Natural killer cell (primary cell): ENCODE results near the gene ASPSCR1. TPM values are rescaled to one million over a fixed set of nuclear protein-coding genes. Genes with fewer than 3 reads are reported as not detected.

Source experiments
- ATAC-seq, 3 donors: fragments of 150-1000 bp in 2 of 3; fragments of 200-7000 bp in 1 of 3; cut with Tn5 transposase; 1 replicate in 1 of 3; 2 replicates in 2 of 3; pipeline ENCODE4 v1.10.0; 2021; ENCODE audit warnings: mild to moderate bottlenecking in 2 of 3, moderate library complexity in 2 of 3
- DNase-seq, 2 donors: peaks; one replicate each; pipeline versions ENCODE4 v3.0.0 to v3.0.0-alpha.2; 2013 to 2021; ENCODE audit warnings: mixed read lengths in 1 of 2
- H3K27ac ChIP-seq: one replicate; pipeline ENCODE4 v1.5.1; 2013; ENCODE audit warnings: mild to moderate bottlenecking, low read length
- H3K27me3 ChIP-seq: one replicate; pipeline ENCODE4 v1.6.1; 2013; ENCODE audit warnings: low read length; ENCODE audit not compliant: control insufficient read depth, insufficient read depth
- H3K36me3 ChIP-seq: one replicate; pipeline ENCODE4 v1.6.1; 2013; ENCODE audit warnings: low read length; ENCODE audit not compliant: control insufficient read depth, insufficient read depth
- H3K4me1 ChIP-seq: one replicate; pipeline ENCODE4 v1.6.1; 2013; ENCODE audit warnings: low read length; ENCODE audit not compliant: control insufficient read depth, insufficient read depth
- H3K4me3 ChIP-seq: one replicate; pipeline ENCODE4 v1.5.1; 2013; ENCODE audit warnings: low read length
- H3K9me3 ChIP-seq: one replicate; pipeline ENCODE4 v1.6.1; 2013; ENCODE audit warnings: low read length; ENCODE audit not compliant: control insufficient read depth, insufficient read depth
- H3K27ac Mint-ChIP-seq, 2 donors: one replicate each; pipeline ENCODE4 v1.8.0; 2022; ENCODE audit warnings: mild to moderate bottlenecking in 2 of 2, mixed read lengths in 2 of 2, moderate library complexity in 1 of 2
- H3K27me3 Mint-ChIP-seq, 2 donors: one replicate each; pipeline ENCODE4 v1.8.0; 2022; ENCODE audit warnings: low read depth in 2 of 2, mixed read lengths in 2 of 2
- H3K36me3 Mint-ChIP-seq: one replicate; pipeline ENCODE4 v1.8.0; 2022; ENCODE audit warnings: mixed read lengths
- H3K4me1 Mint-ChIP-seq, 2 donors: one replicate each; pipeline ENCODE4 v1.8.0; 2022; ENCODE audit warnings: mixed read lengths in 2 of 2
- H3K4me3 Mint-ChIP-seq: one replicate; pipeline ENCODE4 v1.8.0; 2022; ENCODE audit warnings: mild to moderate bottlenecking, moderate library complexity, mixed read lengths
- H3K9me3 Mint-ChIP-seq, 2 donors: one replicate each; pipeline ENCODE4 v1.8.0; 2022; ENCODE audit warnings: mixed read lengths in 2 of 2
- WGBS: methylation state at CpG from one replicate; pipeline ENCODE4 v1.1.7; 2013; ENCODE audit warnings: missing lambda C conversion rate; ENCODE audit not compliant: insufficient coverage; 5-methylcytosine and 5-hydroxymethylcytosine counted together
- intact Hi-C: fragments of 100-400 bp; cut with micrococcal nuclease; formaldehyde crosslinking; loops from one replicate; pipeline ENCODE4 v1.14.2; 2022
- total RNA-seq, 4 donors: library from RNA; stranded (reverse); fragments of 120-200 nt in 1 of 4; gene quantifications; one replicate each; pipeline versions ENCODE4 v1.2.3 to v1.2.4, GENCODE V29; 2013 to 2022
- TF ChIP-seq, protein P1 (sequence below): fragments of 200-600 bp; IDR thresholded peaks from one replicate; pipeline ENCODE4 v1.8.0; 2022; ENCODE audit warnings: antibody characterized with exemption

ASPSCR1 gene
- total RNA-seq, 3 donors from 2014 or later (not counting 1 experiment from before 2014, with no cell fraction given) = 29.7 to 43.5 (median 40.8) TPM

DNA sequence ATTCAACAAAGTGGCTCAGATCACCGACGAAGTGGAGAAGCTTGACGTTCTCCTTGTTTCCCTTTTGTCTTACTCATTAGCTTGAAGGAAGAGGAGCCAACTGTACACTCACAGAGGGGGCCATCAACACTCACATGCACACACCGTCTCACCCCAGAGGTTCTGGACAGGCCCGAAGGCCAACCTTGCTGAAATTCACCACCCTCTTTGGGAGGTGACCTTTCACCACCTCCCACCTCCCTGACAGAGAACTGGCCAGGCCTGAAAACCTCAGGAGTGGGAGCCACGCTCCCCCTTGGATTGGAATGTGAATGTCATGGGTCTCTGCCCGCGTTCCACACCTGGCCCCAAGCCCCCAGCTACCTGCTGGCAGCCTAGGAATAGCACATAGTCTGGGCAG, 58.1 kb downstream of the ASPSCR1 start:
- TF ChIP-seq, protein P1, sequence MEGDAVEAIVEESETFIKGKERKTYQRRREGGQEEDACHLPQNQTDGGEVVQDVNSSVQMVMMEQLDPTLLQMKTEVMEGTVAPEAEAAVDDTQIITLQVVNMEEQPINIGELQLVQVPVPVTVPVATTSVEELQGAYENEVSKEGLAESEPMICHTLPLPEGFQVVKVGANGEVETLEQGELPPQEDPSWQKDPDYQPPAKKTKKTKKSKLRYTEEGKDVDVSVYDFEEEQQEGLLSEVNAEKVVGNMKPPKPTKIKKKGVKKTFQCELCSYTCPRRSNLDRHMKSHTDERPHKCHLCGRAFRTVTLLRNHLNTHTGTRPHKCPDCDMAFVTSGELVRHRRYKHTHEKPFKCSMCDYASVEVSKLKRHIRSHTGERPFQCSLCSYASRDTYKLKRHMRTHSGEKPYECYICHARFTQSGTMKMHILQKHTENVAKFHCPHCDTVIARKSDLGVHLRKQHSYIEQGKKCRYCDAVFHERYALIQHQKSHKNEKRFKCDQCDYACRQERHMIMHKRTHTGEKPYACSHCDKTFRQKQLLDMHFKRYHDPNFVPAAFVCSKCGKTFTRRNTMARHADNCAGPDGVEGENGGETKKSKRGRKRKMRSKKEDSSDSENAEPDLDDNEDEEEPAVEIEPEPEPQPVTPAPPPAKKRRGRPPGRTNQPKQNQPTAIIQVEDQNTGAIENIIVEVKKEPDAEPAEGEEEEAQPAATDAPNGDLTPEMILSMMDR = no peak
- no peak for DNase-seq
- Histone ChIP-seq H3K27ac (no peak overlapping the region), H3K4me1 (peaks cover 32% of the 10 kb centered on the region), H3K9me3 (no peaks in the 10 kb centered on the region), H3K36me3 (no peaks in the 10 kb centered on the region), H3K4me3 (no peak overlapping the region), H3K27me3 (peaks cover 2% of the 10 kb centered on the region)
- Mint-ChIP-seq H3K27me3 (peaks cover 0 to 1% of the 10 kb centered on the region in 2 donors), H3K9me3 (no peaks in the 10 kb centered on the region), H3K4me3 (peak overlapping the region; percentile 57), H3K4me1 (peaks cover 7 to 24% of the 10 kb centered on the region in 2 donors), H3K36me3 (no peaks in the 10 kb centered on the region), H3K27ac (no peak overlapping the region)
- ATAC-seq = no peak
- intact Hi-C loops = loop anchor here (5.0 kb wide), 1 partner anchor 73 kb away; the partner anchor contains the start of gene NOTUM
- 98% methylated on average over 8 of the region's 8 CpGs for WGBS

DNA sequence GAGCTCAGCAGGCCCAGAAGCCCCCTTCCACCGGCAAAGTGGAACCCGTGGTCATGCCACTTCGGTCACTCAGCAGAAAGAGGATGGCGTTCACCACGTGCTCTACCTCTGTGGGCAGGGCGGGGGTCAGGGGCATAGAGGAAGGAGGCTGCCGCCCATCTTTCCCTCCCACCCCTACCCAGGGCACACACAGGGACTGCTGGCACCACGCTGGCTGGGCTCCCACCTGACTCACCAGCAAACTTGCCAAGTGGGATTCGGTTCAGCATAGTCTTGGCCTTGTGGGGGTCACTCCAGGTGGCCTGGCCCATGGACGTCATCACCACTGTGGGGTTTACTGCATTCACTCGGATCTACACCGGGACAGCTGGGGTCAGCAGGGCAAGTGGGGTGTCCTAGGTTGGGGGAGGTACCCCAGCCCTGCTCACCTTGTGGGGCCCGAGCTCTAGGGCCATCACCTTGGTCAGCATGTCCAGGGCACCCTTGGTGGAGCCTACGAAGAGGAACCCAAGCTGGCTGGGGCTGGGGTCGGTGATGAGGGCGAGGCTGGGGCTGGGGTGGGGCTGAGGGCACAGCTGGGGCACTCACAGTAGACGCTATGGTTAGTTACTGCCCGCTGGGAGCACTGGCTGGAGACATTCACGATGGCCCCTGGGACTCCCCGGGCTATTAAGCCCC, 58.7 kb downstream of the ASPSCR1 start:
- ATAC-seq = no peak
- H3K27ac Mint-ChIP-seq = no peak overlapping the region
- no peak for DNase-seq
- TF ChIP-seq, protein P1 = no peak
- no peaks in the 10 kb centered on the region for H3K27me3 Mint-ChIP-seq
- peak overlapping the region; percentile 94 for H3K4me3 Mint-ChIP-seq
- H3K9me3 Mint-ChIP-seq = no peaks in the 10 kb centered on the region
- intact Hi-C loops = loop anchor here (5.0 kb wide), 1 partner anchor 74 kb away; the partner anchor contains the start of gene NOTUM
- peaks cover 26% of the 10 kb centered on the region for H3K4me1 ChIP-seq
- WGBS = 91% methylated on average over 20 of the region's 20 CpGs
- no peak overlapping the region for H3K27ac ChIP-seq
- H3K9me3 ChIP-seq = no peaks in the 10 kb centered on the region
- peaks cover 7 to 22% of the 10 kb centered on the region in 2 donors for H3K4me1 Mint-ChIP-seq
- no peak overlapping the region for H3K4me3 ChIP-seq
- peaks cover 2% of the 10 kb centered on the region for H3K27me3 ChIP-seq
- no peaks in the 10 kb centered on the region for H3K36me3 Mint-ChIP-seq
- H3K36me3 ChIP-seq = no peaks in the 10 kb centered on the region

DNA sequence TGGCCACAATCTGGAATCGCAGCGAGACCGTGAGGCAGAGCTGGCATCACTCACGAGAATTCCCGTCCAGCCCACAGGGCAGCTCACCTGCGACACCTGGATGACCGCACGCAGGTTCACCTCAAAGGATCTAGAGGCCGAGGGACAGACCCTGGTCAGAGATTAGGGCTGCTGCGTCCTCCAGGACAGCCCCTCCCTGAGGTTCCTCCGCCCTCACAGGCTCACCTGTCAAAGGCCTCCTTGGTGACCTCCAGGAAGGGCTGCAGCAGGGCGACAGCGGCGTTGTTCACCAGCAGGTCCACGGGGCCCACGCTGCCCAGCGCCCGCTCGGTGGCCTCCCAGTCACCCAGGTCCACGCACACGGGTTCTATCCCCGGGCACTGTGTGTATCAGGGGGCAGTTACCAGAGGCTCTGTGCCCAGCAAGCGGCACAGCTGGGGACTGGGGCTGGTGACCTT, 59.2 kb downstream of the ASPSCR1 start:
- 49% methylated on average over 23 of the region's 23 CpGs for WGBS
- intact Hi-C loops = loop anchor here (1.0 to 5.0 kb wide), 3 partner anchors 13 to 74 kb away; partner anchors contain the start of genes GPS1, LRRC45, NOTUM and RFNG
- peak overlapping the region; percentile 94 for H3K4me3 Mint-ChIP-seq
- Histone ChIP-seq H3K36me3 (no peaks in the 10 kb centered on the region), H3K27ac (peak overlapping the region; percentile 78), H3K27me3 (peaks cover 2% of the 10 kb centered on the region), H3K9me3 (no peaks in the 10 kb centered on the region), H3K4me3 (peak overlapping the region; percentile 69), H3K4me1 (peaks cover 26% of the 10 kb centered on the region)
- H3K36me3 Mint-ChIP-seq = no peaks in the 10 kb centered on the region
- DNase-seq (no peak), ATAC-seq (no peak)
- TF ChIP-seq, protein P1 = no peak
- no peak overlapping the region for H3K27ac Mint-ChIP-seq
- peaks cover 7 to 22% of the 10 kb centered on the region in 2 donors for H3K4me1 Mint-ChIP-seq
- H3K27me3 Mint-ChIP-seq = no peaks in the 10 kb centered on the region
- H3K9me3 Mint-ChIP-seq = no peaks in the 10 kb centered on the region
